OCI-M1 (cell line): ENCODE measurements around the gene CDT1.
"Not testable (repeated sequence)": the region's sequence is repeated elsewhere in the genome, so short reads cannot be mapped to it uniquely, and the experiment has no call there.

Source experiments
- DNase-seq: peaks from one replicate; lab custom pipeline; 2025; lab: John Stamatoyannopoulos, UW

CDT1 gene

GRCh38 chr16:88783391-88784073, 20.1 kb upstream of the CDT1 start:
- DNase-seq: peak; percentile 67

DNA sequence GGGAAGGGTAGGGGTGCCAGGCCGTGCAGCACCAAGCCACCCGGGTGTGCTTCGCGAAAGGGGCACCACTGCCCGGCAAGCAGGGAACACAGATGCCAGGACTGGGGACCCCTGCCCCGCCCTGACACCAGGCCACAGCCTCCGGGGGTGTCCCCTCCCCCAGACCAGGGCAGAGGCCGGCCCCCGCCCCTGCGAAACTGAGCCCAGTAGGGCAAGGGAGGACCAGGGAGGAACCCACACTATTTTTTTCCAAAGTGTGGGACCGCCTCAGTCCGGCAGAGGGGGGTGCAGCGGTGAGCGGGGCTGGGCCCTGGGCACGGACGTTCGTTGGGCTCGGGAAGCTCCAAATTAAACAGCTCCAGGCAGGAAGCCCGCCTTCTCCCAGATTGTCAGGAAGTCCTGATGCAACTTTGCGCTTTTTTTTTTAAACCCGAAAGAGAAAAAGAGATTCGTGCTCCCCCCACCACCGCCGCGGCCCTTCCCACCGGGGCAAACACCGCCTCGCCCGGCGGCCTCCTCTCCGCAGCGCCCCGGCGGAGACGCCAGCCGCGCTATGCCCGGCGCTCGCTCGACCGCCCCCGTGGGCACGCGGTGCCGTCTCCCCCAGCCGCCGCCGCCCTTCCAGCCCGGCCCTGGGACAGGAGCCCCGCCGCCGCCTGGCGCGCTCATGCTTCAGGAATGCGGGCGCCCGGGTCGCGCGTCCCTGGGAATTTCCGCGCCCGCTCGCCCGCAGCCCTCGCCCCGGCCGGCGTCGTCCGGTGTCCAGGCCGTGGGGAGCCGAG, 19.3 kb upstream of the CDT1 start:
- DNase-seq: peak; percentile 74

DNA sequence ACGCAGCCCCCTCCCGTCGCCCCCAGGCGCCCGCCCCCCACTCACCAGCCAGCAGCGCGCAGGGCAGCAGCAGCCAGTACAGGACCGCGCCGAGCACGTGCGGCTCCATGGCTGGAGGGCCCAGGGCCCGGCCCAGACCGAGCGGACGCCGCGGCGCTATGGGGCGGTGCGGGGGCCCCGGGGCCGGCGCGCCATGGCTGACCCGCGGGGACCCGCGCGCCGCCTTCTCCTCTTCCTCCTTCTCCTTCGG, 18.8 kb upstream of the CDT1 start:
- DNase-seq: no peak

DNA sequence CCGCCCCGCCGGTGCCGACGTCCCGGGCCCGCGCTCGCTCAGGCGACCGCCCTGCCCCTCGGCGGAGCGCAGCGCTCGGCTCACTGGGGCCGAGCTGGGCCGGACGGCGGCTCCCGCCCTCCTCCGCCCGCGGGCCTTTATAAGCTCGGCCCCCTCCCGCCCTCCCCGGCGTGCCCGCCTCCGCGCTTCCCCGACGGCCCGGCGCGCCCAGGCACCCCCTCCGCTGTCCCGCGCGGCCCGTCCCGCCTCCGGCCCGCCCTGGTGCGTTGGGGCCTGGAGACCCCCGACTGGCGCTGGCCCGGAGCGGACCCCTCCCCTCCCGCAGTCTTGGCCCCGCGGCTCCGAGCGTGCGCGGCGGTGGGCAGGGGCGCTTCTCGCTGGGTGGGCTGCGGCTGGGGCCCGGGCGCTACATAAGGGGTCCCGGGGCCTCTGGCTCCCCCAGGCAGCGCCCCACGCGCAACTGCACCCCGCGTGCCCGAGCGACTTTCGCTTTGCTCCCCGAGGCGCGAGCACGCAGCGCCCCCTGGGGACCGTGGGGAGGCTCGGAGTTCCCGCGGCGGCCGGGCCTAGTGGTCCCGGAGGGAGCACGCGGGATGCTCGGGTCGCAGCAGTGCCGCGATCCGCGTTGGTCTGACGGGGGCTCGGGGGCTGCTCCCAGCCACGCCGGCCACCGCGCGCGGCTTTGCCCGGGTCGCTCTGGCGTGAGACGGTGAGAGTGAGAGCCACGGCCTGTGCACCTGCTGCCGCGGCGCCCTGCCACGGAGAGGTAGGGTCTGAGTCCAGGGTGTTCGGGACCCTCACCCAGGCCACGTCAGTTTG, 18.3 kb upstream of the CDT1 start, which contains the start of gene PIEZO1:
Gene PIEZO1, minus strand, starts transcription at position 115 of the 819 bp plus-strand sequence. CDS start 256 bp downstream, outside the sequence.
- DNase-seq: peak; percentile 74

- no peak for DNase-seq
These were observed 15.8 kb upstream of the CDT1 start for GRCh38 chr16:88787579-88788314.

GRCh38 chr16:88788749-88789148, 14.8 kb upstream of the CDT1 start:
- DNase-seq: not testable (repeated sequence)

DNA sequence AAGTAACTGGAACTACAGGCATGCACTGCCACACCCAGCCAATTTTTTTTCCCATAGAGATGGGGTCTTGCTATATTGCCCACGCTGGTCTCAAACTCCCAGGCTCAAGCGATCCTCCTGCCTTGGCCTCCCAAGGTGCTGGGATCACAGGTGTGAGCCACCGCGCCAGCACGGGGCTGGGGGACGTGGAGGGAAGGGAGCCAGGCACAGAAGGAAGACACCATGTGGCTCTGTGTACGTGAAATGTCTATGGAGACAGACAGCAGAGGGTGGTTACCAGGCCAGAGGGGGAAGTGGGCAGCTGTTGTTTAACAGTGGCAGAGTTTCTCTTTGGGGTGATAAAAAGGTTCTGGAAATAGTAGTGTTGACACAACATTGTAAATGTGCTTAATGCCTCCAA, 14.0 kb upstream of the CDT1 start:
- no peak for DNase-seq

GRCh38 chr16:88790312-88791211, 13.0 kb upstream of the CDT1 start:
- peak; percentile 81 for DNase-seq

GRCh38 chr16:88792078-88792550, 11.5 kb upstream of the CDT1 start:
- DNase-seq: no peak

- DNase-seq: no peak
These were observed 10.8 kb upstream of the CDT1 start for GRCh38 chr16:88792668-88793250.

- DNase-seq: no peak
These were observed 10.2 kb upstream of the CDT1 start for GRCh38 chr16:88793251-88793954.

DNA sequence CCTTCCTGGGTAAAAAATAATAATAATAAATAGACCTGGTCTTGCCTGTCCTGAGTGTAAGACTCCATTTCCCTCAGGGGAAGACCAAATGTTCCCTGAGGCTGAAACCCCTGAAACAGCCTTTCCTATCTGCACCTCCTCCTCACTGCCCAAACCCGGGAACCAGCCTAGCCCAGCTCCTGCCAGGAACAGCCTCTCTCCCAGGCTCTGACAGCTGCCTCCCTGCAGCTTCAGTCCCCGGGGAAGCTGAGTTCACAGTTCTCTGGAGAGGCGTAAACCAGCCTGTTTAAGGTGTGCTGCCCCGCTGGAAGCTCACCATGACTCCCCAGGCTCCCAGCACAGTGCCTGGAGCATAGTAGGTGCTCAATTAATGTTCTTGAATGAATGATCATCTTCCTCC, 7.3 kb upstream of the CDT1 start:
- no peak for DNase-seq

GRCh38 chr16:88798073-88798472, 5.5 kb upstream of the CDT1 start:
- no peak for DNase-seq

DNA sequence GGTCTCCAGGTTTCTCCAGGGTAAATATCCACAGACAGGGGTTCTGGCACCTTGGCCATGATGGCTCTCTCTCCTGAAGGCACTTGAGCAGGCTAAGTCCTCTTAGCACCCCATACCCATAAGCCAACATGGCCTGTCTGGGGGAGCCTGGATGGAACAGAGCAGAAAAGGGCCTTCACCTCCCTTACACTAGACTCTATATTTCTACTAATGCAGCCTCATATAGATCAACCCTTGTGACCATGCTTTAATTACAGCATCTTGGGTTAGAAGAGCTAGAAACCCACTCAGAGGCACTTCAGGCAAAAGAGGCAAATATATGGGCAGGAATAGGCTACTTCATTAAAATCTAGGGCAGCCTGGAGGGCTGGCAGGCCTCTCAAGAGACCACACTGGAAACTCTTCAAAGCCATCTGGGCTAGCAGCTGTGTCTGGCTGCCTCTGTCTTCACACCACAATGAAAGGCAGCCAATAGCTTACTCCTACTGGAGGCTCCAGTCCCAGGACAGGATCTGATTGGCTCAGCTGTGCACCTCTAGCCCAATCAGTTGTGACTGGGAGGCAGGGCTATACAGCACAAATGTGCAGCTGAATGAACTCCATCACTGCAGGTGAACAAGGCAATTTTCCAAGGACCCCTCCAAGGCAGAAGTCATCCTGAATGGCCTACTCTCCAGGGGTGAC, 4.7 kb upstream of the CDT1 start:
- peak; percentile 63 for DNase-seq

GRCh38 chr16:88799569-88800276, 3.9 kb upstream of the CDT1 start:
- DNase-seq: peak; percentile 95

DNA sequence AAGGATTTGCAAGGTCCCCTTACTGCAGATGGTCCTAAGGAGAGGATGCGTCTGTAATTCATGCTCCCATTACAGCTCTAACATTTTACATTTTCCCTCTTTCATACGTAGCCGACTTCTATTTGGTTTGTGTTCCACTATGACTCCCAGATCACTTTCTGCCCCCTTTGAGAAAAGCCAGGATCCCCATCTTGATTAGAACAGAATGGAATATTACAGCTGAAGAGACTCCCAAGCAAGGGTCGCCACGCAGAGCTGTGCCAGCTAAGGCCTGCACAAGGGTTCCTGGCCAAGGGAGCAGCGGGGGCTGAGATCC, 3.4 kb upstream of the CDT1 start:
- DNase-seq: no peak

DNA sequence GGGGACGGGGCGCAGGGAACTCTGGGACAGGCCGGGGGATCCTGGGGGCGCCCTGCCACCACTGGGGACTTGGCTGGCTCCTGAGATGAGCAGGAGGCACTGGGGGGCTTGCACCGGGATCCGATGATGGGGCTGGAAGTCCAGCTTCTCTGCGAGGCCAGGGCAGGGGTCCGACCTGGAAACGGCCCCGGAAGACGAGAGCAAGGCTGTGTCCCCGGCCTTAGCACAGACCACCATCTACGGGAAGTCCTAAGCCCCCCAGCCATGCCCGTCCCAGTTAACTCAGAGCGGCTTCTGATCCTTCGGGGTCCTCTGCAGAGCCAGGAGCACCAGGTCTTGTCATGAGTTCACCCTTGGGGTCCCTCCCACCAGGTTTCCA, 573 bp downstream of the CDT1 start:
- no peak for DNase-seq

DNA sequence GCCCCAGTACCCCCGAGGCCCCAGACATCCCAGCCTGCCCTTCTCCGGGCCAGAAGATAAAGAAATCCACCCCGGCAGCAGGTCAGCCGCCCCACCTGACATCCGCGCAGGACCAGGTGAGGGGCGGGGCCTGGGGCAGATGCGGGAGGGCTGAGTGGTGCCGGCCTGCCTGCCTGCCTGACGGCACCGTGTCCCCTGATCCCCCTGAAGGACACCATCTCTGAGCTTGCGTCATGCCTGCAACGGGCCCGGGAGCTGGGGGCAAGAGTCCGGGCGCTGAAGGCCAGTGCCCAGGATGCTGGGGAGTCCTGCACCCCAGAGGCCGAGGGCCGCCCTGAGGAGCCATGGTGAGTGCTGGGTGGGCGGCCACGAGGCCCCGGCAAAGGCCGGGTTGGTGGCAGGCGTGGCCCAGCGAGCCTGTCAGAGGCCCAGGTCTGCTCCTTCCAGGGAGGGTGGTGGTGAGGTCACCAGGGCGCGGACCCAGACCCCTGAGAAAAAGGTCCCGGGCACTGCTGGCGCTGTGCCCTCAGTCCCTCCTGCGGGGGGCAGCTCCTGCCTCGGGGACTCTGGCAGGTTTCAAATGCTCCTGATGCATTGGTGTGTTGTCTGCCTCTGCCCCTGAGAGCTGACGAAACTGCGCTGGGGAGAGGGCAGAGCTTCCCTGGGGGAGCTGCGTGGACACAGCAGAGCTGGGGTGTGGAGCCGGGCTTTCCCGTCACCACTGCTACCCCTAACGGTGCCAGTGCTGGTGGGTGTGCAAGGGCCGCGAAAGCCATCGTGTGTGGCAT, 1.2 kb downstream of the CDT1 start:
- no peak for DNase-seq
